Small intestine (tissue), 7 donors: ENCODE data around the gene NF2. TPM values are rescaled to one million over a fixed set of nuclear protein-coding genes. Genes with fewer than 3 reads are reported as not detected.

Source experiments
- DNase-seq, 2 donors: peaks; one replicate each; pipeline versions ENCODE4 v3.0.0 to v3.0.0-alpha.2; 2013
- FAIRE-seq: peaks from 2 replicates; lab custom pipeline; 2012; peaks lifted over from hg19 to GRCh38; lab: Jason Lieb, UNC
- H3K27ac ChIP-seq, 3 donors: one replicate each; pipeline ENCODE4 v1.5.1; 2013; ENCODE audit warnings: low read length in 2 of 3, mild to moderate bottlenecking in 2 of 3, control low read depth in 1 of 3, inconsistent platforms in 1 of 3, low read depth in 1 of 3, moderate library complexity in 1 of 3
- H3K27me3 ChIP-seq, 3 donors: one replicate each; pipeline ENCODE4 v1.6.1; 2013; ENCODE audit warnings: low read length in 3 of 3, inconsistent platforms in 1 of 3; ENCODE audit not compliant: control insufficient read depth in 3 of 3, insufficient read depth in 3 of 3
- H3K36me3 ChIP-seq, 3 donors: one replicate each; pipeline ENCODE4 v1.6.1; 2013; ENCODE audit warnings: low read length in 3 of 3, inconsistent platforms in 1 of 3, low read depth in 1 of 3, mild to moderate bottlenecking in 1 of 3, moderate library complexity in 1 of 3; ENCODE audit not compliant: control insufficient read depth in 3 of 3, insufficient read depth in 2 of 3
- H3K4me1 ChIP-seq, 3 donors: one replicate each; pipeline ENCODE4 v1.6.1; 2013; ENCODE audit warnings: low read length in 2 of 3, inconsistent platforms in 1 of 3, low read depth in 1 of 3, mild to moderate bottlenecking in 1 of 3, moderate library complexity in 1 of 3; ENCODE audit not compliant: control insufficient read depth in 3 of 3, insufficient read depth in 2 of 3
- H3K4me3 ChIP-seq, 3 donors: one replicate each; pipeline ENCODE4 v1.5.1; 2013; ENCODE audit warnings: low read length in 3 of 3, control low read depth in 1 of 3, inconsistent platforms in 1 of 3, low read depth in 1 of 3, mild to moderate bottlenecking in 1 of 3, moderate library complexity in 1 of 3
- H3K9me3 ChIP-seq, 2 donors: one replicate each; pipeline ENCODE4 v1.6.1; 2013; ENCODE audit warnings: low read depth in 1 of 2, low read length in 1 of 2; ENCODE audit not compliant: control insufficient read depth in 2 of 2, insufficient read depth in 1 of 2
- WGBS, 3 donors: extraction: QIAGEN DNeasy Blood & Tissue Kit; methylation state at CpG; one replicate each; pipeline ENCODE4 v1.1.7; 2013; 5-methylcytosine and 5-hydroxymethylcytosine counted together
- polyA plus RNA-seq, 4 donors: library from polyadenylated mRNA; stranded (reverse) in 3 of 4; unstranded in 1 of 4; fragments of 200-250 nt in 3 of 4; fragments of 120-200 nt in 1 of 4; gene quantifications; one replicate each; pipeline versions ENCODE4 v1.2.1 to v1.2.3, GENCODE V29; 2013
- donor health status: healthy with polysubstance abuse.
- donor health status: control.
- donor health status: control.
- donor health status: Bipolar disorder and iron deficiency.
- donor health status: healthy.

Gene NF2
- polyA plus RNA-seq, 4 donors: 6.5 to 14.7 (median 9.8) TPM

DNA sequence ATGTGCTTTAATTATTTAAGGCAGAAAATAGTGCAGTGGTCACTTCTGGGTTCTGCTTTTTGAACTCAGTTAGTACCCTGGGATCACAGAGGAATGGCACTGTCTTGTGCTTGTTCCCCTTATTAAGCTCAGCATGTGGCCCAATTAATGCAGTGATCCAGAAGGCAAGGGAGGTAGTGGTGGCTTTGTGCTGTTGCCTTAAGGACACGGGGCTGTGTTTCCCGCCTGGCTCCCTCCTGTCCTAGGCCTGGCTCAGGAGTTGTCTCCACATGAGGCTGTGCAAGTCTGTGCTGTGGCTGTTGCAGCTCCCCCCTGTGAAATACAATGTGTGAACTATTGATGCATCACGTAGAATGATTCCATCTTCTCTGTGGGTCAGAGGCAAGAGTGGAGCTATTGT, 67.2 kb downstream of the NF2 start:
- 90 to 92% (median 92%) methylated on average over 3 of the region's 3 CpGs for WGBS, 3 donors
- H3K27me3 ChIP-seq: no peaks in the 10 kb centered on the region
- no peak for FAIRE-seq
- no peaks in the 10 kb centered on the region for H3K4me1 ChIP-seq
- H3K4me3 ChIP-seq: no peak overlapping the region
- H3K27ac ChIP-seq: no peak overlapping the region
- no peak for DNase-seq
- H3K36me3 ChIP-seq: peaks cover 24 to 76% (median 34%) of the 10 kb centered on the region in 3 donors
- no peaks in the 10 kb centered on the region for H3K9me3 ChIP-seq

GRCh38 chr22:29673361-29674066, 70.1 kb downstream of the NF2 start:
- DNase-seq: no peak
- Histone ChIP-seq H3K27me3 (no peaks in the 10 kb centered on the region), H3K9me3 (no peaks in the 10 kb centered on the region), H3K27ac (no peak overlapping the region), H3K36me3 (peaks cover 33 to 84% (median 33%) of the 10 kb centered on the region in 3 donors), H3K4me3 (no peak overlapping the region), H3K4me1 (no peaks in the 10 kb centered on the region)
- 90 to 97% (median 94%) methylated on average over 12 to 14 of the region's 14 CpGs for WGBS, 3 donors
- FAIRE-seq: no peak

DNA sequence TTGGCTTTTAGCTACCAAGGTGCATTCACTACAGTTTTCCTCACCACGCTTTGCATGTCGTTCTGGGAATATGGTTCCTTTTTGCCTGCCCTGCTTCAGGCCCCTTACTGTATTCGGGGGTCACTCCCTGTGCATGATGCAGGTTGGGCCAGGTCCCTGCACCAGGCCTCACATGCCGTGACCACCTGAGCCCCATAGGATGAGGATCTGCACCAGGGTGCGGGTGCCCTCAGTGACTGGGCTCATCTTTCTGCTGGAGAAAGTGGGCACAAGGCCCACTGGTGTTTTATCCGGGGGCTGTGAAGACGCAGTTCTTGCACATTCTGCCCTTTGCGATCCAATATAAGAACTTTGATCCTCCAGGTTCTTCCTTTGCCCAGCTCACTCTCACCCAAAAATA, 70.7 kb downstream of the NF2 start:
- FAIRE-seq (no peak), DNase-seq (no peak)
- H3K27me3 ChIP-seq: no peaks in the 10 kb centered on the region
- 95 to 98% (median 96%) methylated on average over 8 of the region's 8 CpGs for WGBS, 3 donors
- H3K4me1 ChIP-seq: no peaks in the 10 kb centered on the region
- peaks cover 28 to 84% (median 31%) of the 10 kb centered on the region in 3 donors for H3K36me3 ChIP-seq
- H3K9me3 ChIP-seq: no peaks in the 10 kb centered on the region
- H3K4me3 ChIP-seq: no peak overlapping the region
- no peak overlapping the region for H3K27ac ChIP-seq

- Histone ChIP-seq H3K9me3 (no peaks in the 10 kb centered on the region), H3K4me1 (no peaks in the 10 kb centered on the region), H3K27me3 (no peaks in the 10 kb centered on the region), H3K4me3 (no peak overlapping the region), H3K27ac (no peak overlapping the region), H3K36me3 (peaks cover 23 to 73% (median 30%) of the 10 kb centered on the region in 3 donors)
- FAIRE-seq: no peak
- WGBS, 3 donors: 78 to 100% (median 91%) methylated on average over 1 of the region's 1 CpG
- no peak for DNase-seq
Measured at GRCh38 chr22:29679316-29679715, 75.9 kb downstream of the NF2 start.

GRCh38 chr22:29683536-29683935, 80.1 kb downstream of the NF2 start:
- Histone ChIP-seq H3K9me3 (no peaks in the 10 kb centered on the region), H3K27me3 (no peaks in the 10 kb centered on the region), H3K27ac (no peak overlapping the region), H3K4me3 (no peak overlapping the region), H3K4me1 (no peaks in the 10 kb centered on the region), H3K36me3 (peaks cover 12 to 64% (median 14%) of the 10 kb centered on the region in 3 donors)
- DNase-seq (no peak), FAIRE-seq (no peak)
- WGBS, 3 donors: 96 to 98% (median 96%) methylated on average over 4 of the region's 4 CpGs

DNA sequence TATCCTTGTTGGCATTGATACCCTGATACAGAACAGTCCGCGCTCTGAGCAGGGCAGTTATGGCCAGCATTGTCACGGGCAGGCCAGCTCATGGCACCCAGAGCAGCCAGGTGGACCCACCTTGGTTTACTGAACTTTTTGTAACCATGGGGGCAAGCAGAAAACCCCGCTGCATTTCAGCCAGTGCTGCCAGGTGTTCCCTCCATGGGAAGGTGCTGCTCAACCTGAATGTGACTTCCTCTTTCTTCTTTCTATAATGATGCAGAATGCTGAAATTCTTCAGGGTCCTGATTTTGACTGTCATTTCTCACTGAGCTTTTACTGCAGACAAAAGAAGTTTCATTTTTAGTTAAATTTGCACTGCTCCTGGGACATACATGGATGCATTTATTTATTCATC, 80.8 kb downstream of the NF2 start:
- Histone ChIP-seq H3K27ac (no peak overlapping the region), H3K9me3 (no peaks in the 10 kb centered on the region), H3K36me3 (peaks cover 9 to 60% (median 14%) of the 10 kb centered on the region in 3 donors), H3K4me1 (no peaks in the 10 kb centered on the region), H3K4me3 (no peak overlapping the region), H3K27me3 (no peaks in the 10 kb centered on the region)
- WGBS, 3 donors: 92 to 98% (median 95%) methylated on average over 4 of the region's 4 CpGs
- no peak for DNase-seq
- FAIRE-seq: no peak

- no peaks in the 10 kb centered on the region for H3K4me1 ChIP-seq
- H3K9me3 ChIP-seq: no peaks in the 10 kb centered on the region
- H3K4me3 ChIP-seq: no peak overlapping the region
- H3K27ac ChIP-seq: no peak overlapping the region
- peaks cover 2 to 72% (median 3%) of the 10 kb centered on the region in 3 donors for H3K36me3 ChIP-seq
- FAIRE-seq (no peak), DNase-seq (no peak)
- 86 to 93% (median 92%) methylated on average over 5 of the region's 5 CpGs for WGBS, 3 donors
- H3K27me3 ChIP-seq: no peaks in the 10 kb centered on the region
Measured at GRCh38 chr22:29689206-29689879, 85.9 kb downstream of the NF2 start.

DNA sequence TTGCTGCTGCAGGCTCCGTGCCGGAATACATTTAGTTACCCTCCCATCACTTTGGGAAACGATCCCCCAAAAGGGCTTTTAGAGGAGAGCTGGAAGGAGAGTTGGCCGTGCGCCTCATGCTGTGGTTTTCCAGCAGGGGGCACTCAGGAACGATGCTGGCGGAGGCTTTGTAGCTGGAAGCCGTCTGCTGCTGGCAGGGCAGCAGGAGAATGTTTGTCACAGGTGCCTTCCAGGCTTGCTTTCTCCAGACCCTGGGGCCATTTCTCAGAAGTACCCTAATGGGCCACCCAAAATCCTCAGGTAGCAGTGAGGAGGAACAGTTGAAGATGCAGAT, 86.4 kb downstream of the NF2 start:
- Histone ChIP-seq H3K4me1 (no peaks in the 10 kb centered on the region), H3K36me3 (peaks cover 2 to 75% (median 3%) of the 10 kb centered on the region in 3 donors), H3K27me3 (no peaks in the 10 kb centered on the region), H3K4me3 (no peak overlapping the region), H3K27ac (no peak overlapping the region), H3K9me3 (no peaks in the 10 kb centered on the region)
- 27 to 32% (median 29%) methylated on average over 8 of the region's 8 CpGs for WGBS, 3 donors
- FAIRE-seq (no peak), DNase-seq (peak; percentile 56 to 68)
